Renal cortical epithelial cell (primary cell): ENCODE results near the gene STAT6. TPM values are rescaled to one million over a fixed set of nuclear protein-coding genes. Genes with fewer than 3 reads are reported as not detected.
"Not testable (repeated sequence)": the region's sequence is repeated elsewhere in the genome, so short reads cannot be mapped to it uniquely, and the experiment has no call there.

Experiments used
- DNase-seq: peaks from one replicate; pipeline ENCODE4 v3.0.0-alpha.2; 2011; ENCODE audit warnings: low read depth
- total RNA-seq: library from RNA; depleted of rRNA; stranded (reverse); fragments of >200 nt; gene quantifications from 2 replicates; pipeline ENCODE4 v1.2.3, GENCODE V29; 2014

Gene STAT6
- total RNA-seq, 1 donor from 2014 or later: 131 TPM

GRCh38 chr12:57088354-57089270, 22.6 kb downstream of the STAT6 start, which contains the start of gene NAB2:
TSS of gene NAB2 (plus strand) at chr12:57089114. CDS start at chr12:57089272, 158 bp downstream.
- peak; percentile 89 for DNase-seq

- peak; percentile 89 for DNase-seq
Observed at GRCh38 chr12:57087691-57088353, 23.3 kb downstream of the STAT6 start.

- DNase-seq: peak; percentile 72
Observed at GRCh38 chr12:57087010-57087690, 24.0 kb downstream of the STAT6 start.

- DNase-seq: peak; percentile 74
Observed at GRCh38 chr12:57086493-57087009, 24.6 kb downstream of the STAT6 start.

GRCh38 chr12:57085999-57086492, 25.1 kb downstream of the STAT6 start:
- DNase-seq: no peak

GRCh38 chr12:57080855-57081254, 30.3 kb downstream of the STAT6 start:
- no peak for DNase-seq

GRCh38 chr12:57079821-57080220, 31.3 kb downstream of the STAT6 start:
- DNase-seq: no peak

GRCh38 chr12:57078519-57079404, 32.4 kb downstream of the STAT6 start, which contains the start of gene NEMP1:
TSS of gene NEMP1 (minus strand) at chr12:57078791. CDS start at chr12:57078745, 46 bp downstream.
- peak; percentile 100 for DNase-seq

GRCh38 chr12:57073566-57074450, 37.4 kb downstream of the STAT6 start:
- DNase-seq: not testable (repeated sequence)

- no peak for DNase-seq
Observed at GRCh38 chr12:57072661-57073060, 38.5 kb downstream of the STAT6 start.

- peak; percentile 89 for DNase-seq
Observed at GRCh38 chr12:57069523-57069922, 41.6 kb downstream of the STAT6 start.

- no peak for DNase-seq
Observed at GRCh38 chr12:57066245-57066644, 44.9 kb downstream of the STAT6 start.

GRCh38 chr12:57063991-57064685, 47.0 kb downstream of the STAT6 start:
- DNase-seq: no peak

- DNase-seq: no peak
Observed at GRCh38 chr12:57058454-57058853, 52.7 kb downstream of the STAT6 start.

- DNase-seq: no peak
Observed at GRCh38 chr12:57057067-57057751, 54.0 kb downstream of the STAT6 start.

- no peak for DNase-seq
Observed at GRCh38 chr12:57055824-57056223, 55.3 kb downstream of the STAT6 start.

- not testable (repeated sequence) for DNase-seq
Observed at GRCh38 chr12:57053901-57054300, 57.3 kb downstream of the STAT6 start.

- not testable (repeated sequence) for DNase-seq
Observed at GRCh38 chr12:57053146-57053545, 58.0 kb downstream of the STAT6 start.
